HG02642 (cell line): Measurements from ENCODE around the gene SRSF7.
"Not testable (repeated sequence)": the region's sequence is repeated elsewhere in the genome, so short reads cannot be mapped to it uniquely, and the experiment has no call there.

Experiments used
- ATAC-seq: cut with Tn5 transposase; IDR thresholded peaks from one replicate; pipeline ENCODE4 v1.9.1; 2021; ENCODE audit warnings: mild to moderate bottlenecking; ENCODE audit not compliant: unreplicated experiment, poor library complexity

Gene SRSF7

GRCh38 chr2:38708491-38708890, 42.7 kb downstream of the SRSF7 start:
- not testable (repeated sequence) for ATAC-seq

- ATAC-seq, result no peak
Measured at GRCh38 chr2:38706846-38707345, 44.3 kb downstream of the SRSF7 start.

GRCh38 chr2:38704664-38705063, 46.5 kb downstream of the SRSF7 start:
- ATAC-seq, result no peak

- ATAC-seq, result not testable (repeated sequence)
Measured at GRCh38 chr2:38703336-38703735, 47.8 kb downstream of the SRSF7 start.

GRCh38 chr2:38702413-38702812, 48.7 kb downstream of the SRSF7 start:
- ATAC-seq, result no peak

- no peak for ATAC-seq
Measured at GRCh38 chr2:38701542-38701941, 49.6 kb downstream of the SRSF7 start.

- no peak for ATAC-seq
Measured at GRCh38 chr2:38700881-38701458, 50.2 kb downstream of the SRSF7 start.

GRCh38 chr2:38700113-38700785, 50.9 kb downstream of the SRSF7 start:
- ATAC-seq, result no peak

GRCh38 chr2:38698467-38699003, 52.6 kb downstream of the SRSF7 start:
- no peak for ATAC-seq

- no peak for ATAC-seq
Measured at GRCh38 chr2:38697116-38697840, 53.9 kb downstream of the SRSF7 start.
